Thyroid gland (tissue), 4 donors: ENCODE data around the gene PPP2R3A.

Experiments used
- CTCF ChIP-seq, 6 experiments: fragments of 200-600 bp in 3 of 6; fragments of 450-650 bp in 3 of 6; sonication (generic) in 3 of 6; IDR thresholded peaks; one replicate each; pipeline ENCODE4 v1.5.1; 2016 to 2019; ENCODE audit warnings: antibody characterized with exemption in 6 of 6, mild to moderate bottlenecking in 2 of 6, inconsistent platforms in 1 of 6, moderate library complexity in 1 of 6
- POLR2A ChIP-seq, 2 donors: fragments of 450-650 bp; IDR thresholded peaks; one replicate each; pipeline ENCODE4 v1.6.1; 2017; ENCODE audit warnings: antibody characterized with exemption in 2 of 2, mild to moderate bottlenecking in 2 of 2, moderate library complexity in 1 of 2

DNA sequence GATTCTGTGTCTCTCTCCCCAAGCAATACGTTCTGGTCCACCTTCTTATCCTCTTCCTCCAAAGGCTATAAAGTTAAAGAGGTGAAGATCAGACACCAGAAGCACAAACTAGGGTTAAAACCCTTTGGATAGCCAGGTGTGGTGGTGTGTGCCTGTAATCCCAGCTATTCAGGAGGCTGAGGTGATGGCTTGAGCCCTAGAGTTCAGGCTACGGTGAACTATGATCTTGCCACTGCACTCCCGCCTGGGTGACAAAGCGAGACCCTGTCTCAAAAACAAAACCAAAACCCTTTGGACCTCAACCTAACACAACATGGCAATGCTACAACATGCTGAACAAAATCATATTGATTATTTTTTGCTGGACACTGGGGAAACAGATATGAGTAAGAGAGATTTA, 187.4 kb downstream of the PPP2R3A start:
- TF ChIP-seq CTCF (IDR thresholded peaks at IDR 0.05) = no peak
- TF ChIP-seq POLR2A (IDR thresholded peaks at IDR 0.05) = no peak
